HepG2 (cell line): ENCODE measurements around the gene CDH1. TPM values are rescaled to one million over a fixed set of nuclear protein-coding genes. Genes with fewer than 3 reads are reported as not detected.

ENCODE experiments used
- AGO1 ChIP-seq: fragments of 200-400 bp; formaldehyde crosslinking; IDR thresholded peaks from 2 replicates; pipeline ENCODE4 v1.6.1; 2017; ENCODE audit warnings: mild to moderate bottlenecking, low read depth, low read length, moderate library complexity; ENCODE audit not compliant: poor library complexity, severe bottlenecking
- ATF7-NPFF ChIP-seq: sonication (generic); formaldehyde crosslinking; IDR thresholded peaks from 2 replicates; pipeline ENCODE4 v1.8.1; 2023; ENCODE audit warnings: mild to moderate bottlenecking, low read depth, missing genetic modification reagents, moderate library complexity
- EHMT2 ChIP-seq: fragments of 200-600 bp; sonication (generic); IDR thresholded peaks from 2 replicates; pipeline ENCODE4 v1.7.0; 2017; ENCODE audit warnings: antibody characterized with exemption, low read depth, low read length, borderline replicate concordance
- ESRRA ChIP-seq: sonication (generic); formaldehyde crosslinking; IDR thresholded peaks from 2 replicates; pipeline ENCODE4 v1.5.1; 2020; ENCODE audit warnings: mild to moderate bottlenecking, low read depth, missing genetic modification reagents
- FOXA1 ChIP-seq, 2 experiments: fragments of 450-650 bp in 1 of 2; sonication (generic) in 1 of 2; formaldehyde crosslinking in 1 of 2; IDR thresholded peaks; 2 replicates each; pipeline versions ENCODE4 v1.4.0 to v1.6.1; 2016 to 2020; ENCODE audit warnings: missing genetic modification reagents in 1 of 2
- IKZF4 ChIP-seq: sonication (generic); formaldehyde crosslinking; IDR thresholded peaks from 2 replicates; pipeline ENCODE4 v1.5.1; 2020; ENCODE audit warnings: borderline replicate concordance, mild to moderate bottlenecking, low read depth, missing genetic modification reagents; ENCODE audit errors: not compliant biosample characterization
- PAXIP1 ChIP-seq: sonication (generic); formaldehyde crosslinking; conservative IDR thresholded peaks from 2 replicates; pipeline ENCODE4 v1.4.0; 2020; ENCODE audit warnings: mild to moderate bottlenecking, missing genetic modification reagents, moderate library complexity
- PCBP2 ChIP-seq: fragments of 200-400 bp; formaldehyde crosslinking; optimal IDR thresholded peaks from 2 replicates; pipeline ENCODE3; 2018; ENCODE audit warnings: low read length, low read depth; ENCODE audit not compliant: poor library complexity, severe bottlenecking
- REST ChIP-seq, 2 experiments: IDR thresholded peaks; 2 replicates each; pipeline ENCODE4 v1.6.1; 2011 to 2012; ENCODE audit warnings: low read length in 2 of 2, borderline replicate concordance in 1 of 2, low read depth in 1 of 2, mild to moderate bottlenecking in 1 of 2, moderate library complexity in 1 of 2
- SP140L ChIP-seq: sonication (generic); formaldehyde crosslinking; IDR thresholded peaks from 2 replicates; pipeline ENCODE4 v1.4.0; 2020; ENCODE audit warnings: missing genetic modification reagents, borderline replicate concordance
- TFDP2 ChIP-seq: sonication (generic); formaldehyde crosslinking; IDR thresholded peaks from 2 replicates; pipeline ENCODE4 v1.4.0; 2020; ENCODE audit warnings: missing genetic modification reagents
- ZBTB46 ChIP-seq: sonication (generic); formaldehyde crosslinking; IDR thresholded peaks from 2 replicates; pipeline ENCODE4 v1.4.0; 2020; ENCODE audit warnings: mild to moderate bottlenecking, missing genetic modification reagents, borderline replicate concordance
- ZGPAT ChIP-seq: IDR thresholded peaks from 2 replicates; pipeline ENCODE4 v1.6.1; 2016; ENCODE audit warnings: mild to moderate bottlenecking
- ZNF639 ChIP-seq: conservative IDR thresholded peaks from 2 replicates; pipeline ENCODE4 v1.6.1; 2018; ENCODE audit warnings: missing genetic modification reagents
- ZNF777 ChIP-seq: sonication (generic); formaldehyde crosslinking; IDR thresholded peaks from 2 replicates; pipeline ENCODE4 v1.4.0; 2020; ENCODE audit warnings: missing genetic modification reagents
- polyA plus RNA-seq, 8 experiments: library from polyadenylated mRNA; depleted of rRNA in 3 of 8; stranded (reverse) in 7 of 8; unstranded in 1 of 8; fragments of >200 nt; fragmentation: Illumina TruSeq in 4 of 8; extraction: Trizol in 4 of 8; gene quantifications; 2 replicates each; pipeline versions ENCODE4 v1.2.1 to v1.2.3, GENCODE V29; 2011 to 2016; ENCODE audit warnings: low read depth in 4 of 8, missing spikeins in 1 of 8, mixed read lengths in 1 of 8; ENCODE audit not compliant: insufficient read depth in 1 of 8
- total RNA-seq, 5 experiments: library from RNA; depleted of rRNA; stranded (reverse); fragments of >200 nt; fragmentation: Illumina TruSeq; extraction: Trizol; gene quantifications; 2 replicates each; pipeline ENCODE4 v1.2.3, GENCODE V29; 2016; ENCODE audit warnings: low read depth in 1 of 5

The CDH1 gene
- total and polyA plus RNA-seq, 2 of the 13 experiments (the other 11 are each of a cell fraction or from before 2014, with no cell fraction given): 0.95 to 9.8 TPM

GRCh38 chr16:68749432-68749831 is 12.3 kb downstream of the CDH1 start (continued):
- TF ChIP-seq PAXIP1 (CRISPR knock-in tag) (peak; percentile 71), TFDP2 (CRISPR knock-in tag) (no peak; the same call in 1 of the 2 replicates), ZGPAT (CRISPR knock-in tag) (peak; percentile 74), PCBP2 (no peak), SP140L (CRISPR knock-in tag) (no peak), ZNF777 (CRISPR knock-in tag) (no peak), AGO1 (no peak), ZNF639 (0 out of 2 replicates have a peak, but pooled peaks have one; percentile 37), ZBTB46 (CRISPR knock-in tag) (no peak), EHMT2 (no peak), ATF7-NPFF (no peak), FOXA1 (IDR thresholded peaks at IDR 0.05) (no peak), FOXA1 (CRISPR knock-in tag; IDR thresholded peaks at IDR 0.05) (peak; percentile 74), IKZF4 (CRISPR knock-in tag) (no peak), REST (IDR thresholded peaks at IDR 0.05; ENCODE audit: borderline replicate concordance in 1 of 2, low read depth in 1 of 2, low read length in 2 of 2) (no peak), ESRRA (CRISPR knock-in tag) (0 out of 2 replicates have a peak, but pooled peaks have one; percentile 32)
